Omental fat pad (tissue), 4 donors: ENCODE measurements around the gene UPB1. TPM values are rescaled to one million over a fixed set of nuclear protein-coding genes. Genes with fewer than 3 reads are reported as not detected.
"Not testable (repeated sequence)": the region's sequence is repeated elsewhere in the genome, so short reads cannot be mapped to it uniquely, and the experiment has no call there.

Source experiments
- ATAC-seq: fragments of 150-250 bp; one replicate; pipeline ENCODE4 v1.9.1; 2016; ENCODE audit warnings: mild to moderate bottlenecking, moderate library complexity; ENCODE audit not compliant: low FRiP score
- DNase-seq: peaks from one replicate; pipeline ENCODE4 v3.0.0-alpha.2; 2019; ENCODE audit warnings: low spot score
- total RNA-seq, 4 donors: library from RNA; depleted of rRNA; stranded (reverse); fragments of >200 nt; gene quantifications; one replicate each; pipeline ENCODE4 v1.1.0, GENCODE V29; 2016
- TF ChIP-seq, protein P1 (sequence below), 3 donors: fragments of 450-650 bp; IDR thresholded peaks; one replicate each; pipeline ENCODE4 v1.5.1; 2016 to 2017; ENCODE audit warnings: antibody characterized with exemption in 3 of 3, mild to moderate bottlenecking in 3 of 3, moderate library complexity in 2 of 3

Gene UPB1
- total RNA-seq, 4 donors from 2014 or later: 0.13 to 1.9 TPM; not detected in 2

GRCh38 chr22:24526191-24526590 is 31.1 kb downstream of the UPB1 start:
- TF ChIP-seq, protein P1, sequence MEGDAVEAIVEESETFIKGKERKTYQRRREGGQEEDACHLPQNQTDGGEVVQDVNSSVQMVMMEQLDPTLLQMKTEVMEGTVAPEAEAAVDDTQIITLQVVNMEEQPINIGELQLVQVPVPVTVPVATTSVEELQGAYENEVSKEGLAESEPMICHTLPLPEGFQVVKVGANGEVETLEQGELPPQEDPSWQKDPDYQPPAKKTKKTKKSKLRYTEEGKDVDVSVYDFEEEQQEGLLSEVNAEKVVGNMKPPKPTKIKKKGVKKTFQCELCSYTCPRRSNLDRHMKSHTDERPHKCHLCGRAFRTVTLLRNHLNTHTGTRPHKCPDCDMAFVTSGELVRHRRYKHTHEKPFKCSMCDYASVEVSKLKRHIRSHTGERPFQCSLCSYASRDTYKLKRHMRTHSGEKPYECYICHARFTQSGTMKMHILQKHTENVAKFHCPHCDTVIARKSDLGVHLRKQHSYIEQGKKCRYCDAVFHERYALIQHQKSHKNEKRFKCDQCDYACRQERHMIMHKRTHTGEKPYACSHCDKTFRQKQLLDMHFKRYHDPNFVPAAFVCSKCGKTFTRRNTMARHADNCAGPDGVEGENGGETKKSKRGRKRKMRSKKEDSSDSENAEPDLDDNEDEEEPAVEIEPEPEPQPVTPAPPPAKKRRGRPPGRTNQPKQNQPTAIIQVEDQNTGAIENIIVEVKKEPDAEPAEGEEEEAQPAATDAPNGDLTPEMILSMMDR (IDR thresholded peaks at IDR 0.05): no peak
- no peak for ATAC-seq
- no peak for DNase-seq

- DNase-seq (no peak), ATAC-seq (no peak)
- TF ChIP-seq, protein P1 (IDR thresholded peaks at IDR 0.05): no peak
These were observed 34.8 kb downstream of the UPB1 start for GRCh38 chr22:24529898-24530297.

DNA sequence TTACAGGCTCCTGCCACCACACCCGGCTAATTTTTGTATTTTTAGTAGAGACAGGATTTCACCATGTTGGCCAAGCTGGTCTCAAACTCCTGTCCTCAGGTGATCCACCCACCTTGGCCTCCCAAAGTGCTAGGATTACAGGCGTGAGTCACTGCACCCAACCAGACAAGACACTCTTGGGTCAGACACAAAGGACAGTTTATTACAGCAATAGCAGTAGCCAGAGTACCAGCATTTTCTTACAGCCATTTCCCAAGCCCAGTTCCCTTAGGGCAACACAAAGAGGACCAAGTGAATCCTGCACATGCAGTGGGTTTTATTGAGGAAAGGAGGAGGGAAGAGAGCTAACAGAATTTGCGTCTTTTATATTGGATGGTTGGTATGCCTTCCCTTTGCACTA is 35.8 kb downstream of the UPB1 start:
- ATAC-seq, DNase-seq: not testable (repeated sequence)

GRCh38 chr22:24532075-24532474 is 36.9 kb downstream of the UPB1 start:
- no peak for ATAC-seq
- TF ChIP-seq, protein P1 (IDR thresholded peaks at IDR 0.05): no peak
- no peak for DNase-seq

GRCh38 chr22:24535348-24535747 is 40.2 kb downstream of the UPB1 start:
- TF ChIP-seq, protein P1 (IDR thresholded peaks at IDR 0.05): no peak
- DNase-seq (no peak), ATAC-seq (no peak)

- ATAC-seq (no peak), DNase-seq (no peak)
- TF ChIP-seq, protein P1 (IDR thresholded peaks at IDR 0.05): no peak
These were observed 41.0 kb downstream of the UPB1 start for GRCh38 chr22:24536089-24536488.

DNA sequence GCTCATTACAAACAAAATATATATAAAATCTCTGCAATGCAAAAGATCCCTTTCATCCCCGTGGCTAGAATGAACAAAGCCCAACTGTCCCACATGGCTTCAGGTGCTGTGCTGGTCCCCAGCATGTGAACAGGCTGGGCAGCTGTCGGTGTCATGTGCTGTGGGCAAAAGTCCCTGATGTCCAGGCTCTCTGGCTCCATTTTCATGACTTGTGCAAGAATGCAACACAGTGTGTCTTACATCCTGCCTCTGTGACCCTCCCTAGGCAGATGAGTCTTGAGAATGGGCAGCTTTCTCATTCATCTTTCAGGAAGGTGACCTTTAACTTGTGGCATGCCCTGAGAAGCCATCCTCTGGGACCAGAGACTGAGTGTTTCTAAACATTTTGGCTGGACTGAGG is 45.3 kb downstream of the UPB1 start:
- DNase-seq (no peak), ATAC-seq (no peak)
- TF ChIP-seq, protein P1 (IDR thresholded peaks at IDR 0.05): no peak
